PFSK-1 (cell line): Measurements from ENCODE around the gene PLA2G3.

Experiments used
- FOXP2 ChIP-seq: optimal IDR thresholded peaks from 2 replicates; pipeline ENCODE3; 2011; ENCODE audit warnings: borderline replicate concordance, control low read depth, inconsistent platforms; ENCODE audit not compliant: insufficient read depth; ENCODE audit errors: extremely low read length, extremely low read depth
- POLR2AphosphoS5 ChIP-seq: IDR thresholded peaks from 2 replicates; pipeline ENCODE4 v1.6.1; 2012; ENCODE audit warnings: low read depth, mild to moderate bottlenecking, control low read depth, low read length, moderate library complexity
- REST ChIP-seq, 2 experiments: IDR thresholded peaks; 2 replicates each; pipeline versions ENCODE4 v1.6.1 to v1.8.0; 2011 to 2012; ENCODE audit warnings: low read depth in 2 of 2, low read length in 2 of 2, control low read depth in 1 of 2, inconsistent platforms in 1 of 2, mild to moderate bottlenecking in 1 of 2, moderate library complexity in 1 of 2; ENCODE audit not compliant: insufficient read depth in 1 of 2
- SIN3A ChIP-seq: IDR thresholded peaks from 2 replicates; pipeline ENCODE4 v1.6.1; 2012; ENCODE audit warnings: mild to moderate bottlenecking, low read length, moderate library complexity, borderline replicate concordance; ENCODE audit not compliant: insufficient read depth
- TAF1 ChIP-seq: IDR thresholded peaks from 2 replicates; pipeline ENCODE4 v1.6.1; 2012; ENCODE audit warnings: low read length, control low read depth, borderline replicate concordance; ENCODE audit not compliant: insufficient read depth

The PLA2G3 gene

DNA sequence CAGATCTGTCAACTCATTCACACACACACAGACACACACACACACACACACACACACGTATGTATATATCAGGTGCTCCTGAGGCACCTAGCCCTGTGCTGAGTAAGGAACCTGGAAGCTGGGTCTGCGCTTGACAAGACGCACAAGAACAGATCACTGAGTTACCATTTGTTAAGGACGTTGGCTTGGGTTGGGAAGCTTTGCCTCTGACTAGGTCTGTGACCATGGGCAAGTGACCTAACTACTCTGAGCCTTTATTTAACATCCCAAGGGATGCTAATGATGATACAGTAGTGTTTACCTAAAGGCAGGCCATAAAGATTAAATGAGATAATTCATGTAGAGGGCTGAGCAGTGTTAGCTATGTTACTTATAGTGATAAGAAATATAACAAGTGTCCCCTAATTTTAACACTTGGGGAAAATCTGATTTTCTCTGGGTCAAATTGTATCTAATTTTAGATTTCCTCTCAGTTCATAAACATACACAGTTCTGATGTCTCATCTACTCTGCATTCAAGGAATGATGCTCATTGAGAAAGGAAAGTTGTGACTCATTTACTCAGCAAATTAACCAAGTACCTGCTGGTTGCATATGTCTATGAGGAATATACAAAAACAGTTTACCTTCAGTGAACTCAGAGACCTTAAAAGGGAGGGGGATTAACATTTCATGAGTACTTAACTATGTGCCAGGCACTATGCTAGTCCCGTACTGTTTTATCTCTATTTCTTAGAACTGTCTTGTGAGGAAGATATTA lies 33.3 kb upstream of the PLA2G3 start:
- no peak for TF ChIP-seq TAF1
- no peak for TF ChIP-seq REST (IDR thresholded peaks at IDR 0.05; ENCODE audit: insufficient read depth in 1 of 2, low read depth in 2 of 2, low read length in 2 of 2)
- TF ChIP-seq SIN3A, result no peak
- no peak for TF ChIP-seq FOXP2
- no peak for TF ChIP-seq POLR2AphosphoS5

GRCh38 chr22:31170971-31171370 lies 30.7 kb upstream of the PLA2G3 start:
- TF ChIP-seq REST (IDR thresholded peaks at IDR 0.05; ENCODE audit: insufficient read depth in 1 of 2, low read depth in 2 of 2, low read length in 2 of 2) (no peak), POLR2AphosphoS5 (no peak)

DNA sequence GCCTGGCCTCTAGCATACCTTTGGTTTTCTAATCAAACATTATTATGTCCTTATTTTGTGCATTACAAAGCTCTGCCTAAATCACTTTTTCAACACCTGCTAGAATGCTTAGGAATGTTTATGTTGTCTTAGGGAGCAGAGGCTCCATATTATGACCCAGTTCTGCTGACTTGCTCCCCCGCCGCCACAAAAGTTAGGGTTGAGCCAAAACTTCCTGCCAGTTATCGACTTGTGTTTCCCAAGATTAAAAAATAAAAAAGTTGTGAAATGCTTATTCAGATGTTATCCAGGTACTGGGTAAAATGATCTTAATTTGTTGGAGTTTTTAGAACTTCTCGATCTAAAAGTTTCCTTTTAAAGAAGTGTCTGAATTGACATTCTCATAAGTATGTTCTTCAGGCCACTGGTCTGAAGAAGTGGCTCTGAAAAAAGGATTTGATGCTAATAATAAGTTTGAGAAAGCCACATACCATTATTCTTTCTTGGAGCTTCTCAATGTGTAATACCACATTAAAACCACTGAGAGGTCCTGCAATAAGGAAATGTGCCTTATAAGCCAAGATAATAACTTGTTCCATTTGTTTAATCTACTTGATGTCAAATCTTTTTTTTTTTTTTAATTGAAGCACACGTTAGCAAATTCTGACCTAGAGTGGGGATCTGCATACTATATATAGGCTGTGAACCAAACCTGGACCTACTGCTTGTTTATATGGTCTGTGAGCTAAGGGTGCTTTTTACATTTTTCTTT lies 21.9 kb upstream of the PLA2G3 start:
- TF ChIP-seq POLR2AphosphoS5 (no peak), REST (IDR thresholded peaks at IDR 0.05; ENCODE audit: insufficient read depth in 1 of 2, low read depth in 2 of 2, low read length in 2 of 2) (no peak), FOXP2 (no peak), SIN3A (no peak), TAF1 (no peak)

DNA sequence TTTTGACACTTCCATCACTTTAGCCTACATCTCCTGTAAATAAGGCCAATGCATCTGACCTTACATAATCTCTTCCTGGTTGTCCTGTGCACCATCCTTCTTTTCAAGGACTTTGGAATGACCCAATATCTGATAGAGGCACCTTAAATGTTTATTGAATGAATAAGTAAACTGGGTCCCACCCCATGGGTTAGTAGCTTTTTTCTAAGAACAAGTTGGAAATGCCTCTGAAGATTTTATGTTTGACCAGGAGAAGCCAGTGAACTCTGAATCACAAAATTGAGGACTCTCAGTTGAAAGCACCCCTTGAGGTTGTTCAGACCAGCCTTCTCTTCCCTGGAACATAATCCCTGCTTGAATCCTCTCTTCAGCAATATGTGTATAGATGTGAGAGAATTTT lies 21.1 kb upstream of the PLA2G3 start:
- no peak for TF ChIP-seq TAF1
- TF ChIP-seq POLR2AphosphoS5, result no peak

GRCh38 chr22:31160328-31160978 lies 20.1 kb upstream of the PLA2G3 start:
- TF ChIP-seq FOXP2, result no peak
- TF ChIP-seq REST (IDR thresholded peaks at IDR 0.05; ENCODE audit: insufficient read depth in 1 of 2, low read depth in 2 of 2, low read length in 2 of 2), result no peak
- TF ChIP-seq TAF1, result no peak
- no peak for TF ChIP-seq POLR2AphosphoS5
- no peak for TF ChIP-seq SIN3A
